ENCODE results near the gene NUP153. TPM values are rescaled to one million over a fixed set of nuclear protein-coding genes. Genes with fewer than 3 reads are reported as not detected.
A peak's percentile ranks its signal among the peaks of the same experiment; 100 is the strongest.

Gene NUP153
- total and polyA plus RNA-seq, 7 donors, result 6.6 to 31.4 (median 30.0) TPM

DNA sequence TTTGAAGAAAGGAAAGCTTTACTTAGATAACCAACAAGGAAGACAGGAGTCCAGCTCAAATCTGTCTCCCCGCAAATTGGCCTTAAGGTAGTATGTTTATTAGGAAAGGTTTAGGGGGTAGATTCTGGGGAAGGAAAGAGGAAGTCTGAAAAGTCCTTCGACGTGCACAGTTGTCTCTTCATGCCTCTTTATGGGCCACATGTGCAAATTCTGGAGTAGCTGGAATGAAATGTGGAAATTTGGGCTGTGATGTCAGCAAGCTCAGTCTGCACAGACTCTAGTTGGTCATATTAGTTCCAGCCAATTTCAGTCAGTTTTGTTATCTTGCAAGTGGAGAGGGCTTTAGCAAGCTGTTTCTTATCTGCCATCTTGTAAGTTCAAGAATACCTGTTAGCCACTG is 50.1 kb downstream of the NUP153 start:
- H3K4me1 ChIP-seq, result peaks cover 0 to 6% (median 0%) of the 10 kb centered on the region in 4 donors
- H3K36me3 ChIP-seq, result peaks cover 0 to 56% (median 10%) of the 10 kb centered on the region in 4 donors
- TF ChIP-seq POLR2A (IDR thresholded peaks at IDR 0.05), result no peak
- no peak for TF ChIP-seq POLR2AphosphoS5 (IDR thresholded peaks at IDR 0.05)
- no peaks in the 10 kb centered on the region for H3K27me3 ChIP-seq
- intact Hi-C loops (cut with DNase I), result no loop called here
- no peak for DNase-seq
- H3K4me3 ChIP-seq, result no peak overlapping the region
- no peaks in the 10 kb centered on the region for H3K9me3 ChIP-seq
- no peak overlapping the region for H3K27ac ChIP-seq
- WGBS, 2 donors, result 61 to 64% methylated on average over 3 of the region's 3 CpGs

DNA sequence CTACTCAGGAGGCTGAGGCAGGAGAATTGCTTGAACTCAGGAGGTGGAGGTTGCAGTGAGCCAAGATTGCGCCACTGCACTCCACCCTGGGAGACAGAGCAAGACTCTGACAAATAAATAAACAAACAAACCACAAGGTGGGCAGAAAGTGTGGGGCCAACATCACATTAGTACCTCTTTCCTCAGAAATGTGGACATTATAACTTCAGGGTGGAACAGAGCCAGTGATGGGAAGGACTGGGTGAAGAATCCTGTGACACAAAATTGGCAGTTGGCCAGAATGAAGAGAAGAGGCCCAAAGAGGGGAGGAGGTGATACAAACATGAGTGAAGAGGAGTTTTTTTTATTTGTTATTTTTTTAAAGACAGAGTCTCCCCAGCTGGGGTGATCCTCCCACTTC is 50.6 kb downstream of the NUP153 start:
- H3K36me3 ChIP-seq, result peaks cover 0 to 56% (median 7%) of the 10 kb centered on the region in 4 donors

DNA sequence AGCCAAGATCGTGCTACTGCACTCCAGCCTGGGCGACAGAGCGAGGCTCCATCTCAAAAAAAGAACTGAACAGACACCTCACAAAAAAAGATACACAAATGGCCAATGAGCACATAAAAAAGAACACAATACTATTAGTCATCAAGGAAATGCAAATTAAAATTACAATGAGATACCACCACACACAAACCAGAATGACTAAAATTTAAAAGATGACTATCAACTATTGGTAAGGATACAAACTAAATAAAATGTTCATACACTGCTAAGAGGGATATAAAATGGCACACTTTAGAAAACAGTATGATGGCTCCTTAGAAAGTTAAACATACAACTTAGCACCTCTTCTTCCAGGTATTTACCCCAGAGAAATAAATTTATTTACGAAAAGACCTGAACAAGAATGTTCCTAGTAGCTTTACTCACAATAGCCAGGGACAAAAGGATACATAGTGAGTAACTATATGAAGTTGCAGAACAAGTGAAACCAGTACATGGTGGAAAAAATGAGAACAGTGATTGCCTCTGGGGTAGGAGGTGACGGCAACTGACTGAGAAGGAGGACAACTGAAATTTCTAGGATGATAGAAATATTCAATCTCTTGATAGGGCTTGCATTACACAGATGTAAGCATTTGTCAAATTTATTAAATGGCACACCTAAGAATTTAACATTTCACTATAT is 53.4 kb downstream of the NUP153 start:
- H3K9me3 ChIP-seq, result no peaks in the 10 kb centered on the region
- no peak overlapping the region for H3K27ac ChIP-seq
- no peak for DNase-seq
- peaks cover 0 to 58% (median 5%) of the 10 kb centered on the region in 4 donors for H3K36me3 ChIP-seq
- peaks cover 0 to 6% (median 2%) of the 10 kb centered on the region in 4 donors for H3K4me1 ChIP-seq
- H3K4me3 ChIP-seq, result no peak overlapping the region
- intact Hi-C loops (cut with DNase I), result no loop called here
- whole genome bisulfite sequencing, 2 donors, result 77 to 78% methylated on average over 5 of the region's 5 CpGs
- TF ChIP-seq EP300 (IDR thresholded peaks at IDR 0.05) (no peak), POLR2AphosphoS5 (IDR thresholded peaks at IDR 0.05) (no peak), POLR2A (IDR thresholded peaks at IDR 0.05) (no peak)
- TF ChIP-seq, protein P1, sequence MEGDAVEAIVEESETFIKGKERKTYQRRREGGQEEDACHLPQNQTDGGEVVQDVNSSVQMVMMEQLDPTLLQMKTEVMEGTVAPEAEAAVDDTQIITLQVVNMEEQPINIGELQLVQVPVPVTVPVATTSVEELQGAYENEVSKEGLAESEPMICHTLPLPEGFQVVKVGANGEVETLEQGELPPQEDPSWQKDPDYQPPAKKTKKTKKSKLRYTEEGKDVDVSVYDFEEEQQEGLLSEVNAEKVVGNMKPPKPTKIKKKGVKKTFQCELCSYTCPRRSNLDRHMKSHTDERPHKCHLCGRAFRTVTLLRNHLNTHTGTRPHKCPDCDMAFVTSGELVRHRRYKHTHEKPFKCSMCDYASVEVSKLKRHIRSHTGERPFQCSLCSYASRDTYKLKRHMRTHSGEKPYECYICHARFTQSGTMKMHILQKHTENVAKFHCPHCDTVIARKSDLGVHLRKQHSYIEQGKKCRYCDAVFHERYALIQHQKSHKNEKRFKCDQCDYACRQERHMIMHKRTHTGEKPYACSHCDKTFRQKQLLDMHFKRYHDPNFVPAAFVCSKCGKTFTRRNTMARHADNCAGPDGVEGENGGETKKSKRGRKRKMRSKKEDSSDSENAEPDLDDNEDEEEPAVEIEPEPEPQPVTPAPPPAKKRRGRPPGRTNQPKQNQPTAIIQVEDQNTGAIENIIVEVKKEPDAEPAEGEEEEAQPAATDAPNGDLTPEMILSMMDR (IDR thresholded peaks at IDR 0.05), result no peak
- no peaks in the 10 kb centered on the region for H3K27me3 ChIP-seq

More for the DNA sequence above, 50.6 kb downstream of the NUP153 start:
- 93 to 100% methylated on average over 1 of the region's 1 CpG for WGBS, 2 donors
- Histone ChIP-seq H3K9me3 (no peaks in the 10 kb centered on the region), H3K27me3 (no peaks in the 10 kb centered on the region), H3K4me1 (peaks cover 0 to 6% (median 0%) of the 10 kb centered on the region in 4 donors), H3K4me3 (no peak overlapping the region), H3K27ac (no peak overlapping the region)
- DNase-seq, result no peak
- TF ChIP-seq, protein P1 (IDR thresholded peaks at IDR 0.05), result no peak
- TF ChIP-seq POLR2AphosphoS5 (IDR thresholded peaks at IDR 0.05) (peak in 2 of 4 donors; percentile 6 to 11), POLR2A (IDR thresholded peaks at IDR 0.05) (no peak)
- intact Hi-C loops (cut with DNase I), result no loop called here

DNA sequence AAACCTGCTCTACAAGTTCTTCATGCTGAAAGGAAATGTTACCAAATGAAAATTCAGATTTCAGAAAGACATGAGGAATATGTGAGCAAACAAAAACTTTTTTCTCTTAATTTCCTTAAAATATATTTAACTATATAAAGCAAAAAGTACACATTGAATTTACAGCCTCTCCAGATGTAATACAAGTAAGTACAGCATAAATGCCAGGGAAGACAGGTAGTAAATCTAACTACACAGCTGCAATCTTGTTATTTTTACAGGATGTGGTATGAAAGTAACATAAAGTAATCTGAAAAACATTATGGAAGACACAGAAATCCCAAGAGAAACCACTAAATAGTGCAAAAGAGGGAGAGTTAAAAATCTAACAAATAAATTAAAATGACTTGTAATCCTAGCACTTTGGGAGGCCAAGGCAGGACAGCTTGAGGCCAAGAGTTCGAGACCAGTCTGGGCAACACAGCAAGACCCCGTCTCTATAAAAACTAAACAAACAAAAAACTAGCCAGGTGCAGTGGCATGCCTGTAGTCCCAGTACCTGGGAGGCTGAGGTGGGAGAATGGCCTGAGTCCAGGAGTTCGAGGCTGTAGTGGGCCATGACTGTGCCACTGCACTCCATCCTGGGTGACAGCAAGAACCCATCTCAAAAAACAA is 55.9 kb downstream of the NUP153 start:
- intact Hi-C loops (cut with DNase I), result no loop called here
- H3K4me3 ChIP-seq, result no peak overlapping the region
- peaks cover 0 to 5% (median 0%) of the 10 kb centered on the region in 4 donors for H3K4me1 ChIP-seq
- WGBS, 2 donors, result 49 to 79% methylated on average over 3 of the region's 3 CpGs
- H3K36me3 ChIP-seq, result peaks cover 0 to 74% (median 16%) of the 10 kb centered on the region in 4 donors
- H3K27ac ChIP-seq, result no peak overlapping the region
- no peaks in the 10 kb centered on the region for H3K9me3 ChIP-seq
- TF ChIP-seq POLR2A (IDR thresholded peaks at IDR 0.05) (no peak), POLR2AphosphoS5 (IDR thresholded peaks at IDR 0.05) (no peak), EP300 (IDR thresholded peaks at IDR 0.05) (no peak)
- TF ChIP-seq, protein P1 (IDR thresholded peaks at IDR 0.05), result no peak
- DNase-seq, result no peak
- H3K27me3 ChIP-seq, result no peaks in the 10 kb centered on the region

DNA sequence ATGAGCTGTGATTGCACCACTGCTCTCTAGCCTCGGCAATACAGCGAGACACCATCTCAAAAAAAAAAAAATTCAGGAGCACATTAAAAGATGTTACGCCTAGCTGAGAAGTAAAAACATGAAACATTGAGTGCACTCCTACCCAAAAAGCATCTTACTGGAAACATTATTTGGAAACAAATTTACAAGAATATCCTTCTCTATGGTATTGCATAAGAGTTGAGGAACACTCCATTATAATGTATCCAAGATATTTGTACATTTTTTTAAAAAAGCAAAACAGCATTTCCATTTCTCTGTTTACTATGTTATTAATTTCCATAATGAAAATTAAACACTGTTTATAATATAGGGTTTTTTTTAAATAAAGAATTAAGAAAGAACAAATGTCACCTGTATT is 58.0 kb downstream of the NUP153 start:
- peaks cover 0 to 84% (median 28%) of the 10 kb centered on the region in 4 donors for H3K36me3 ChIP-seq
- no peak overlapping the region for H3K27ac ChIP-seq
- no peak overlapping the region for H3K4me3 ChIP-seq
- DNase-seq, result no peak
- H3K9me3 ChIP-seq, result no peaks in the 10 kb centered on the region
- intact Hi-C loops (cut with DNase I), result no loop called here
- no peaks in the 10 kb centered on the region for H3K27me3 ChIP-seq
- H3K4me1 ChIP-seq, result peaks cover 0 to 5% (median 0%) of the 10 kb centered on the region in 4 donors
- TF ChIP-seq EP300 (IDR thresholded peaks at IDR 0.05), result no peak
- no peak for TF ChIP-seq POLR2AphosphoS5 (IDR thresholded peaks at IDR 0.05)
- TF ChIP-seq, protein P1 (IDR thresholded peaks at IDR 0.05), result no peak
- TF ChIP-seq POLR2A (IDR thresholded peaks at IDR 0.05), result no peak
- 98 to 99% methylated on average over 3 of the region's 3 CpGs for WGBS, 2 donors

Data from sigmoid colon (tissue), 7 donors.